GM19240 (cell line): Measurements from ENCODE around the gene ZHX3.

Experiments used
- DNase-seq: peaks from one replicate; pipeline ENCODE4 v3.0.0; 2011; ENCODE audit warnings: low spot score; ENCODE audit not compliant: insufficient read length

The ZHX3 gene

DNA sequence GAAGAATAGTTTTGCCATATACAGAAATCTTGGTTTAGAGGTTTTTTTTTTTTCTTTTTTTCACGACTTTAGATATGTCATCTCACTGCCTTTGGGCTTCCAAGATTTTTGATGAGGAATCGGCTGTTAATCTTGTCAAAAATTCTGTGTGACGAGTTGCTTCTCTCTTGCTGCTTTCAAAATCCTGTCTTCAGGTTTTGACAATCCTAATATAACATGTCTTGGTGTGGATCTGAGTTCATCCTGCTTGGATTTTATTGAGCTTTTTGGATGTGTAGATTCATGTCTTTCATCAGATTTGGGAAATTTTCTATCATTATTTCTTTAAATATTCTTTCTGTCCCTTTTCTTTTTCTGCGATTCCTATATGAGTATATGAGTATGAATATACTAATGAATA, 119.1 kb downstream of the ZHX3 start:
- no peak for DNase-seq

DNA sequence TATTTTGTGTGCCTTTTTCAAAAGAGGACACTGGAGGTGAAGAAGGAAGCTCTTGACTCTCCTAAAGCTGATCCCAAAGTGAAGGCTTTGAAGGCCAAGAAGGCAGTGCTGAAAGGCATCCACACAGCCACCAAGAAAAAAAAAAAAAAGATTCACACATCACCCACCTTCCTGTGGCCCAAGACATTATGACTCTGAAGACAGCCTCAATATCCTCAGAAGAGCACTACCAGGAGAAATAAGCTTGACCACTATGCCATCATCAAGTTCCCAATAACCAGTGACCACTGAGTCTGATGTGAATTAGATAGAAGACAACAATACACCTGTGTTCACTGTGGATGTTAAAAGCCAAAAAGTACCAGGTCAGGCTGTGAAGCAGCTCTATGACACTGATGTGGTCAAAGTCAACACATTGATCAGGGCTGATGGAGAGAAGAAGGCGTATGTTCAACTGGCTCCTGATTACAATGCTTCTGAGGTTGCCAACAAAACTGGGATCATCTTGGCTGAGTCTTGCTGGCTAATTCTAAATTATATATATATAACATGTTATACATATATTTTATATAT, 120.8 kb downstream of the ZHX3 start:
- no peak for DNase-seq

DNA sequence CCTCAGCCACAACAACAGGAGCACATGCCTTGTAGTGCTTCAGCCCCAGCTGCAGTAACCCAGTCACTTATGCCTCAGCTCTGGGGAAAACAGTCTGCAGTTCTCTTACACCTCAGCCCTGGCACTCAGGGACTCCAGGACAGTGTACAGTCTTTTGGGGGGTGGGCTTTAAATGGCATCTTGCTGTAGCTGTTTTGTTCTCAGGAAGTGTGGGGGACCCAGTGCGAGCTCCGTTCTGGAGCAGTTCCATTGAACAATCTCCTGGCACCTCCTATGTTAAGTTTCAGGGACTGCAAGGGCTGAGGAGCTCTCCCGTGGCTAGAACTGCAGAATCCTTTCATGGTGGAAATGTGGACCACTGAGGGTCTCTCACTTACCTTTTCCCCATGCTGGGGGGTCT, 125.0 kb downstream of the ZHX3 start:
- DNase-seq: no peak

DNA sequence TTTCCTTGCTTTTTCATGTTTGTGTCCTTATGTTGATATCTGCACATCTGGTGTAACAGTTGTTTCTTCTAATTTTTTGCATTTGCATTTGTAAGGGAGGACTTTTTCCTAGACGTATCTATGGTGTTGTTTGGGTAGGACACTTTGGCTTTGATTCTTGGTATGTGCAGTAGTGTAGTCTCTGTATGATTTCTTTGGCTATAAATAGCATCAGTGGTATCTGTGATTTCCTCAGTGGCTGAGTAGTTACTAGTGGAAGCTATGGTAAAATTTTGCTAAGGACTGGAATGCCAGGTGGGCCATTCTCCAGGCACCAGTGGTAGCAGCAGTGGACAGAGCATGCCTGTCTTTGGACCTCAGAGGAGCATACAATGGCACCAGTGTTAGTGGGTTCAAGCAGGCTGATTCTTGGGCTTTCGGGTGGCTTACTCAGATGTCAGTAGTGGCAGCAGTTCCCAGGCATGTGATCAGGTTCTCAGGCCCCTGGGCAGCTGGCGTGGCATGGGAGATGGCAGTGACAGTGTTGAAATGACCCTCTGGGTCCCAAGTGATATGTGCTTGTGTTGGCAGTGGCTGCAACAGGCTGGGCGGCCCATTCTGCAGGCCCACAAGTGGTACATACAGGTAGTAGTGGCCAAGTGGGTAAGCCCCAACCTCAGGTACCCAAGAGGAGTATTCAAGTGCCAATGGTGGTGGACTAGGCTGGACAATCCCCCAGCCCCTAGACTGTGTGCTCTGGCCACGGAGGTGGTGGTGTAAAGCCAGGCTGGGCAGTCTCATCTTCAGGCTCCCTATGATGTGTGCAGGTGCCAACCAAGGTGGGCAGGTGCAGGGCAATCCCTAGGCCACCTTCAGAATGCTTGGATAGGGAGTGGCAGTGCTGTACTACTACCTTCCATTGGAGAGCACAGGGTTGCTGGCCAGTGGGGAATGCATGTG, 125.7 kb downstream of the ZHX3 start:
- no peak for DNase-seq

DNA sequence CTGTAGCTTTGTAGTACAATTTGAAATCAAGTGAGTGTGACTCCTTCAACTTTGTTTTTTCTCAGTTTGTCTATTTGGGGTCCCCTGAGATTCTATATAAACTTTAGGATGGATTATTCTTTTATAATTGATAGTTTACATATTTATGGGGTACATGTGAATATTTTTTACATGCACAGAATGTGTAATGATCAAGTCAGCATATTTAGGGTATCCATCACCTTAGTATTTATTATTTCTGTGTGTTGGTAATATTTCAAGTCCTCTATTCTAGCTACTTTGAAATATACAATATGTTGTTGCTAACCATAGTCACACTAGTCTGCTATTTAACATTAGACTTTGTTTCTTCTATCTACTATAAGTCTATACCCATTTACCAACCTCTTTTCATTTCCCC, 129.9 kb downstream of the ZHX3 start:
- DNase-seq: no peak

DNA sequence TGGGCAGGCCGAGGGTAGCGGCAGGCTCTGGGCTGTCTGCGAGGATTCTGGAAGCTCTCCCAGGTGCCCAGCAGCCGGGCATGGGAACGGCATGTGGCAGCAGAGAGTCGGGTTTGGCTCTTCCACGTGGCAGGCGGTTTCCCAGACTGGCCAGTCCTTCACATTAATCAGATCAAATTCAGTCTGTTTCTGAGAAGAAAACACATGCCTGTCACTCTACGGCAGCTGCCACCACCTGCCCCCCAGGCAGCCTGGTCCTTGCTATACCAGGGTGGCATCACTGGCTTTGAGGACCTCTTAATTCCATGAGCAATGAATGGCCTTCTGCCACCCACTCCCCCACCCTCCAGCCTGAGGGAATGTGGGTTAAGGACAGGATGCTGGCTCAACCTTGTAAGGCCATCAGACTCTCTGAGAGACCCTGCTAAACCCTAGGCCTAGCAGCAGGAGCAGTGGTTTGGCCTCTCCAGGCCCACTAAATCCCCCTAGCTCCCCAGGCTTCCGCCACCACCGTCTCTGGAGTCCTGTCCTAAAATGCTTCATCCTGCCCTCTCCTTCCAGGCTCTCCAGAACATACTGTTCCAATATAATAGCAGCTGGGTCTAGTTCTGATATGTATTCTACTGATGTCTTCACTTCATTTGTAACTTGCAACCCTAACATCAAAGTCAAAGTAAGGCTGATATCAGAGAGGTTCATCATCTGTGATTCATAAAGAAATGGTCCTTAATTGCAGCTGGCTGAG, 132.3 kb downstream of the ZHX3 start:
- DNase-seq: no peak

DNA sequence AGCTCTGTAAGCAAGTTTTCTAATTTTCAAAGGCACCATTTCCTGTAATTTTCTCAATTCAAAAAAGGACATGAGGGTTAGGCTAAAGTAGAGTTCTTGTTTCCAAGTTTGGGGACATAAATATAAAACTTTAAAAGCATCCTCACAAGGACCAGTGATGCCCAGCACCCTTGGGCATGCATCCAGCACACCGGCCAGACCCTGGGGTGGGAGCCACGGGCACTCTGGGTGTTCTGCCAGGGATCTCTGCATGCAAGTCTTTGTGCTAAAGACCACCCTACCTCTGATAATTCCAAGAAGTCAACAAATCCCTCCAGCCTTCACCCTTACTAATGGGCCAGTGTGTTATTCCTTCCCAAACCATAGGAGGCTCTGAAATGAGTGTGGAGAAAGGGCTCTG, 133.7 kb downstream of the ZHX3 start:
- no peak for DNase-seq

DNA sequence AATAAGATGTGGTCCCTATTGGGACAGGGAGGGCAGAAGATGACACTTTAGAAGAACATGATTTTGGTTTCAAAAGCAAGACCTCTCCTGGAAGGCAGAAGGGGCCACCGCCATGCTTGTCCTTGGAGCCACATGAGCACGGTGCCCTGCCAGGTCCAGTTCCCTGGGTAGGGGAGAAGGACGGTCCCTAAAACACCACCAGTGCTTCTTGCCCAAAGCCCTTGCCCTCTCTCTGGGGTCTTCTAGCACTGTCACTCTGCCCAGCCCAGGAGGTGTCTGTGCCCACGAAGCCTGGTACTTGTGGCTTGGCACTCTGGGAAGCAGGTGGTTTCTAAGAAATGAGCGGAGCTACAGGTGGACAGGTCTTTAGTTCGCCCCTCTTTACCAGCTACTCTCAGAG, 134.1 kb downstream of the ZHX3 start:
- no peak for DNase-seq

DNA sequence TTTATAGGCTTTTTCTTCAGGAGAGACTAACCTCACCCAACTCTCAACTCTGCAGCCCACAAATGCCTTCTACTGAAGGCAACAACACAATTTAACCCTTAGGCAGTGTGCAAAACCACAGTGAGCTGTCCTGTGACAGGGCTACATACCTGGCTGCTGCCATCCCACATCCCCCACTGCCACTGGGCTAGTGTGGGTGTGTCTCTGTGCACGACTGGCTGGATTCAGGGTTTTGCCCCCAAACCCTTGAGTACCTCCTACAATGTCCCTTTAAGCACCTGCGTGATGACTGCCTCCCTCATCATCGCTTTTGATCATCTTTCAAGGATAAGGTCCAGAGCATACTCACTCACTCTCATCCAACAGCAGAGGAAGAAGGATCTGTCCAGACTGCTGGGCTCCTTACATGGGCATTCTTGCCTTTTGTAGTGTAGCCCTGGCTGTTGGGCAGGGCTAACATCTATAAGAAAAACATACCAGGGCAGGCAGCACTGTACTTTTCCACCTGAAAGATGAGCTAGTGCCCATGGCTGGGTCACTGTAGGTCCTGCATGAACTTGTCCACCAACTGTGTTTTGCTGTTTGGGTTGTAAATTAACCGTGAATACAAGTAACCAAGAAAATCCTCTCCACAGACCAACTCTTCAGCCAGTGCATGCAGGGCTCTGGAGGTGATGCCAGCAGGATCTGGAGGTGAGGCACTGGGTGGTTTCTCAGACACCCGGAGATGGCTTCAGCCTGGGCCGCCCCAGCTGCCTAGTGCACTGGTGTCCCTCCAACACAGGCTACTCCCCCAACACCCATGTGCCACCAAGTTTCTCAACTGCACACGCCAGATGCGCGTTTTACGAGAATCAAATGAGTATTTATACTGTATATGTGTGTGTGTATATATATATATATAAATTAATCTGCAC, 135.0 kb downstream of the ZHX3 start:
- no peak for DNase-seq

DNA sequence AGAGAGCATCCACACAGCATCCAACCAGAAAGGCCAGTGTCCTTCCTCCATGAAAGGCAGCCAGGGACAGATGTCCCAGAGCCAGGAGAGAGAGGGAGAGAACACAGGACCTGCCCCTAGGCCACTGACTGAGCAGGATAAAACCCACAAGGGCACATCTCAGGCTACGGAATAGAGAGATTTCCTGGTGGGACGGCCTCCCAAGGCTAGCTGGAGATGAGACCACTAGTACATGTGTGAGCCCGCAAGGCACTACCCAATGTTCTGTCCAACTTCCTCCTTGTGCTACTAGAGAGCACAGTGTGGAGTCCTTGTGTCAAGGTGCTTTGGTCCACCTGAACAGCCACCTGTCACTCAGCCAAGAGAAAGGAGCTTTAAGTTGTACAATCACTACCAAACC, 136.0 kb downstream of the ZHX3 start:
- no peak for DNase-seq

DNA sequence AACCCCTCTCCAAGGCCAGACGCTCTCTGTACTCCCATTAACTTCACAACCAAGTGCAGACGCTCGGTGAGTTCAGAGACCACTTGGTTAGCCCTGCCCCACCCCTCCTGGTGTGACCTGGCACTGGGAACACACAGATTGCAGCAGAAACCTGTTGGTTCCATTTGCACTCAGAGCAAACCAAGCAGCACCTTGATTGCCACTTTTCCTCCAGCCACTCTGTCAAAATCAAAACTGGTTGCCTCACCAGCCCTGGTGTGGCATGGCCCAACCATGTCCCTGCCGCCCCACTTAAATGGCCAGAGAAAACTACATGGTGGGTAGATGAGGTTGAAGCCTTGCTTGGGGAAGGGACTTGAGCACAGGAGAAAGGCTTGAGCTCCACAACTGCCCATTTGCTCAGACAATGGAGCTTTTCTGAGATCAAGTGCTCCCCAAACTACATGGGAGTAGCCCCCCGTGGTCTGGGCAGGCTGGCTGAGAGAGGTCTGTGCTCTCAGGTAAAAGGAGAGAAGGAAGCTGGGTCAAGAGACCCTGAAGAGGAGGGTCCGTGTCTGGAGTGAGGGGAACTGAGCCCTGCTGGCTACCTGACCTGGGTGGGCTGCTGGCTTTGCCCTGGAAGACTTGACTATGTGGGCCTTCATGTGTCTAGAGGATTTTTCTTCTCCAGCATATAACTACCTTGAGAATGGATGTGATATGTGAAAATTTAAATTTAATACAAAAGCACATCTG, 136.8 kb downstream of the ZHX3 start:
- no peak for DNase-seq

DNA sequence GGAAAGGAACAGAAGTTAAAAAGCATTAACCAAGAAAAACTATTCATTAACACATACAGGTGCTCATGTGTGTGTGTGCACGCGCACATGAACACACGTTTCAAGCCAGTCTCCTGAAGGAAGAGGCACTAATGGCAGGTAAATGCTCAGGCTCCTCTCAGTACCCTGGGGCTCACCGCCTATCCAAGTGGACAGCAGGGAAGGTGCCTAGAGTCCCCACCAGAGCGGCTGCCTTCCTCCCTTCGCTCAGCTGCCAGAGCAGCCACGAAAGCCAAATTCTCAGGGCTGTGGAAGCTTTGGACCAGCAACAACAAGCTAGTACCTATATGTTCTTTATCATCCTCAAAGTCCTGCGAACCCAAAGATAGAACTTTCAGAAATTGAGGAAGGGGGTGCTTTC, 137.6 kb downstream of the ZHX3 start:
- no peak for DNase-seq

DNA sequence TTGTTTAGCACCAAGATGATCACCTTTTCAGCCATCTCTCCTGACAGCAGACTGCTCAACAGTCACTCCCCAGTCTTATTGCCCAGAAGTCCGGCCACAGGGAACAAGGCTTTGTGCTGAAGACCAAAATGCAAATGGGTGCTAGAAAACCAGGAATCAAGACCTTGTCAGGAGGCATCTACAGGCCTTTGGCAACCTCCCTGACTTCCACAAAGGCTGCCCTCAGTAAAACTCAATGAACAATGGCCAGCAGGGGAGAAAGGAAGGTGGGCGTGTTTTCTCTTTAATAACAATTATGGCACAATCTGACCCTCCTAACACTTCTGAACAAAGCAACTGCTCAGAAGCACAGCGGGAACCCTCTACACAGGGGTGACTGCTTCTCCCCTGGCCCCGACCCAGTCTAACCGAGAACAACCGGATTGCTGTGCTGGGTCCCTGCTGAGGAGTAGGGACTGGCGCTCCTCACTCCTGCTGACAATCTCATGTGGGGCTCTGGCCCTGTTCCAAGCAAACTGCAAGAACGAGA, 138.6 kb downstream of the ZHX3 start:
- DNase-seq: no peak

DNA sequence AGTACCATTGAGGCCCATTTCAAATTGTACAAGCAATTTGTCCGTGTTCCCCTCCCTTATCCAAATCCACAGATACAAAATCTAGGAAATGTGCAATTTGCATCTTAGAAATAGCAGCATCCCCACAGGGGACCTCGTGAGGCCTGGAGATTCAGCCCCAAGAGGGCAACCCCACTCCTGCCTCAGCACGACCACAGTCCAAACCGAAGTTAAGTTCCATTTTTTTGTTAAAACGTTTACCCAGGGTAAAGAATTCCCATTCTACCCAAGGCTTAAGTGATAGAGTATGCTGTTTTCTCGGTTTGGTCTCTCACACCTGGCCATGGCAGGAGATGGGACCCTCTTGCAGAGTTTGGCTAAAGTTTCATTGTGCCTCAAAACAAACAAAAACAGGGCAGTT, 139.0 kb downstream of the ZHX3 start:
- DNase-seq: no peak

DNA sequence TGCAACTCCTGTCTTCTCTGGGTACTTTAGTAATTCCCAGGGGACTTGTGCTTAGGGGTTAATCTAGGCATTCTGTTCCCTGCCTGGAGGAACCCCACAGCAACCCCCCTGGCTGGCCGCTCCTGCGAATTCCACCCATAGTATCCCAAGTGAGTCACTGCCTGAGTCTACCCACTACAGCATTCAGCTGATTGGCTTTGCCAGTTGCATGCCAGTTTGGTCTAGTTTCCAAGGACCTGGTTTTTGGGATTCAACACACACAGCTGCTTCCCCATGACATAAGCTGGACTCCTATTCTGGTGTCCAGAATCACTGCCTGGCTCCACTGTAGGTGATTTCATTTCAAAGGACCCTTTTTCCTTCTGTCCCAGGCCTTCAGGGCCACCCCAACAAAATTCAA, 139.9 kb downstream of the ZHX3 start:
- no peak for DNase-seq

DNA sequence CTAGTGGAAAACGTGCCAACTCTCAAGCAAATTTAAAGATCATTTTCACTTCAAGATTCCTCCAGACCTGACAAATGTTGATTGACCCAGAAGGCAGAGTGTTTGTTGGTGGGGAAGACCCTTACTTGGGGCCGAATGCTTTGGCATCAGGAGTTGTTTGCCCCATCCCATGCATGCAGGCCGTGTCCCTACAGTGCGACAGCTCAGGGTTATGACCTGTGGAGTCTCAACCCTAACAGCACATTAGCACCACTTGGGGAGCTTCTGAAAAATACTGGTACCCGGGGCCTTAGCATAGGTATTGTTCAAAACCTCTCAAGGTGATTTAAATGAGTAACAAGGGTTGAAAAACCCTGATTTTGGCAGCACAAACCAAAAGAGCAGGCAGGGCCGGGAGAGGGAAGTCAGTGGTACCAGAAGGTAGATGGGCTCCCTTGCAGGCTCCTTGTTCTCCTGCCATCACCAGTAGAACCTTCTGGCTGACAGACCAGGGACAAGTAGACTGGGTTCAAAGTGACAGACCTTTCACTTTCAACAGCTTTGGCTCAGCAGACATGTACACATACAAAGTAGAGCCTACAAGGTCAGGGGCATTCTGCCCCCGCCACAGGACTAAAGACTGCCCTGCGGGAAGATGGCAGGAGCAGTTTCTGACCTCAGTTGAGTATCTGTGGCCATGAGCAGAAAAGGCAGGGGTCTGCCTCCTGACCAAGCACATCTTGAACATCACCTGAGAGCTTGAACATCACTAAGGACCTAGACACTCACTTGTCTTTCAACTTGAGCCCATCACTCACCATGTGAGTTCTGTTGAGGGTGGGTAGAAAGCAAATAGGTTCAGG, 140.6 kb downstream of the ZHX3 start:
- no peak for DNase-seq

DNA sequence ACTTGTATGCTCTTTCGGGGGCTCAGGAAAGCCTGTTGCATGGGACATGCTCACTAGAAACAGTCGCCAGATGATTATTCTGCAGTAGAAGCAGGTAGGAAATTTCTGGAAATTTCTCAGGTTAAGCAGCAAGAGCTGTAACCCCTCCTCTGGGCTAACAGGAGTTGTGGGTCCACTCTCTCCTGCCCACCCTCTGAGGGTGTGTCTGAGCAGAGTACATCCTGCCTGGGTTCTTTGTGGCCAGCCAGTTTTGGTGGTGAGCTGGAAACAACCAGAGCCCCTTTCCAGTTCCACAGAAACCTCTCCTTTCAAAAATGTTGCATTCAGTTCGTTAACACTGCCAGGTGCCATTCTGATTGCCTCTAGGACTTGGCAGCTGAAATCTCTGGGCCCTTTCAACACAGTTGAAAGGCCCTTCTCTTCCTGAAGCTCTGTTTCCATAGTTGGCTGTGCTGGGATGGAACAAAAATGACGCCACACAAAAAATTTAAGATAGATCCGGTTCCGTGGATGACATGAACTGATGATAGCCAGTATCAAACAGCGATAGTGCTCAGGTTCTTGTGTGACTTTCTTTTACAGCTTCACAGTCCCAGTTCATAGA, 141.7 kb downstream of the ZHX3 start:
- DNase-seq: no peak

DNA sequence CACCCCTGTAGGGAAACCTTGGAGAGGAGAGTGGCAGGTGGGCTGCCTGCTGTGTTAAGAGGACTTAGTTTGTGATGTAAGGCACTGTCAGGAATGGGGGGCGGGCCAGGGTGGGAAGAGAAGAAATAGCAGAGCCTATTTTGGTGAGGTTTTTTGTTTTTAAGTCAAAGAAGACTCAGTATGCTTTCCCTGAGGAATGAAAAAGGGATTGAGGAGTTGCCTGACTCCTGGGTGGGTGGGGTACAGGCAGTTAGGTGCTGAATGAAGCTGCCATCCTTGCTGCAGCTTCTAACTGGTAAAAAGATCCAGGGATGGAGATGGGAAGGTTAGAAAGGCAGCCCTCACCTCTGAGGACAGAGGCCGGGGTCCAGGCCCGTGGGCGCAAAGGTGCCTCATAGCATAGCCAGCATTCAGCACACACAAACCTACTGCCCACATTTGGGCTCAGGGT, 142.3 kb downstream of the ZHX3 start:
- no peak for DNase-seq

DNA sequence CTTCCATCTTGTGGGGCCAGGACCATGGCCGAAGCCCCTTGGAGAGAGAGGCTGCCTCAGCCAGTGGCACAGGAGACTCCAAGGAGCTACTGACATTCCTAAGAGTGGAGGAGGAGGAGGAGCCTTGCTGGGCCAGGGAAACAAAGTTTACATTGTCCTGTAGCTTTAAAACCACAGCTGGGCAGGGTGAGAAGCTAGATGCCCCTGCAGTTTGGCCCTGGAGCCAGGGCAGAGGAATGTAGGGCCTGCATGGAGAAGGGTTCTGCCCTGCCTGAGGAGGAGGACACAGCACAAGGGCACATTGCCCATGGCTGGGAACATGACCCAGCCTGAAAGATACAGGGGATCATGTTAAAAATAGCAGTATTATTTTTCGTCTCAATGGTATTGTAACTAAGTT, 142.7 kb downstream of the ZHX3 start:
- DNase-seq: no peak
